ENCODE measurements around the gene E4F1. TPM values are rescaled to one million over a fixed set of nuclear protein-coding genes. Genes with fewer than 3 reads are reported as not detected.

Gene E4F1
- total and polyA plus RNA-seq, 10 of the 15 experiments (the other 5 are each of a cell fraction or from before 2014, with no cell fraction given): 0.23 to 36.5 (median 14.5) TPM

GRCh38 chr16:2235234-2235651, 11.9 kb downstream of the E4F1 start:
- WGBS (ENCODE audit: insufficient coverage, insufficient replicate concordance, low lambda C conversion rate, missing lambda C conversion rate): 97% methylated on average over 26 of the region's 28 CpGs
- H3K9ac ChIP-seq (ENCODE audit: control insufficient read depth, insufficient read depth, low read length): no peak overlapping the region
- ChIA-PET RAD21 (ENCODE audit: unreplicated experiment) (no interaction called here), SMC1A (ENCODE audit: uncharacterized antibody, unreplicated experiment) (no interaction called here), POLR2A (no interaction called here), CTCF (no interaction called here)
- ATAC-seq (no peak), DNase-seq (ENCODE audit: low read depth, low spot score) (no peak), FAIRE-seq (no peak)
- no peak overlapping the region for H3K4me3 ChIP-seq
- TF ChIP-seq POLR2A (IDR thresholded peaks at IDR 0.05; ENCODE audit: low read depth, low read length): peak; percentile 10; the same call in 1 of the 2 replicates
- no peak for TF ChIP-seq ASH2L (IDR thresholded peaks at IDR 0.05; ENCODE audit: borderline replicate concordance, low read depth)
- intact Hi-C loops (cut with micrococcal nuclease; ENCODE audit: unreplicated experiment): no loop called here
- H3K4me1 ChIP-seq (ENCODE audit: control insufficient read depth, insufficient read depth, low read length): no peaks in the 10 kb centered on the region
- no peaks in the 10 kb centered on the region for H3K9me3 ChIP-seq (replicated peaks; ENCODE audit: control insufficient read depth, insufficient read depth, low read length)
- in situ Hi-C loops (cut with MboI): no loop called here
- no peaks in the 10 kb centered on the region for H4K20me1 ChIP-seq (ENCODE audit: control insufficient read depth, insufficient read depth)
- no peaks in the 10 kb centered on the region for H3K79me2 ChIP-seq (ENCODE audit: control insufficient read depth, insufficient read depth, low read length)
- no TSS peak for BruUV-seq (replicated peaks)
- H3K4me2 ChIP-seq (ENCODE audit: control insufficient read depth, insufficient read depth): no peak overlapping the region
- H3K27ac ChIP-seq (ENCODE audit: control insufficient read depth, insufficient read depth): no peak overlapping the region
- peaks cover 0 to 33% of the 10 kb centered on the region in 2 experiments; a peak in 3 of 4 replicates for H3K36me3 ChIP-seq (ENCODE audit: control insufficient read depth in 2 of 2, insufficient read depth in 2 of 2, low read length in 1 of 2)
- H3K27me3 ChIP-seq (replicated peaks in 1 of 2; ENCODE audit: control insufficient read depth in 2 of 2, insufficient read depth in 2 of 2, low read length in 1 of 2): no peaks in the 10 kb centered on the region
- H2AFZ ChIP-seq (ENCODE audit: control insufficient read depth, low read depth, low read length): no peak overlapping the region

GRCh38 chr16:2235695-2236336, 12.4 kb downstream of the E4F1 start:
- POLR2A ChIA-PET: no interaction called here

More at GRCh38 chr16:2235695-2236336, 12.4 kb downstream of the E4F1 start:
- WGBS (ENCODE audit: insufficient coverage, insufficient replicate concordance, low lambda C conversion rate, missing lambda C conversion rate): 92% methylated on average over 16 of the region's 19 CpGs
- ChIA-PET SMC1A (ENCODE audit: uncharacterized antibody, unreplicated experiment) (no interaction called here), RAD21 (ENCODE audit: unreplicated experiment) (no interaction called here), CTCF (no interaction called here)
- in situ Hi-C loops (cut with MboI): no loop called here
- no peak for FAIRE-seq
- TF ChIP-seq USF2 (IDR thresholded peaks at IDR 0.05; ENCODE audit: borderline replicate concordance, low read depth, low read length): no peak
- 0 out of 2 replicates have a peak, but pooled peaks have one; percentile 2 for TF ChIP-seq POLR2A (IDR thresholded peaks at IDR 0.05; ENCODE audit: low read depth, low read length)
- no peaks in the 10 kb centered on the region for H3K9me3 ChIP-seq (replicated peaks; ENCODE audit: control insufficient read depth, insufficient read depth, low read length)
- ATAC-seq: no peak
- H3K36me3 ChIP-seq (ENCODE audit: control insufficient read depth in 2 of 2, insufficient read depth in 2 of 2, low read length in 1 of 2): peaks cover 0 to 31% of the 10 kb centered on the region in 2 experiments; a peak in 3 of 4 replicates
- DNase-seq (ENCODE audit: low read depth, low spot score): no peak
- H2AFZ ChIP-seq (ENCODE audit: control insufficient read depth, low read depth, low read length): no peak overlapping the region
- no peak overlapping the region for H3K27ac ChIP-seq (ENCODE audit: control insufficient read depth, insufficient read depth)
- no peaks in the 10 kb centered on the region for H4K20me1 ChIP-seq (ENCODE audit: control insufficient read depth, insufficient read depth)
- no TSS peak for BruUV-seq (replicated peaks)
- intact Hi-C loops (cut with micrococcal nuclease; ENCODE audit: unreplicated experiment): no loop called here
- H3K79me2 ChIP-seq (ENCODE audit: control insufficient read depth, insufficient read depth, low read length): no peaks in the 10 kb centered on the region
- no peak overlapping the region for H3K4me3 ChIP-seq
- H3K4me1 ChIP-seq (ENCODE audit: control insufficient read depth, insufficient read depth, low read length): no peaks in the 10 kb centered on the region
- no peak overlapping the region for H3K4me2 ChIP-seq (ENCODE audit: control insufficient read depth, insufficient read depth)
- no peaks in the 10 kb centered on the region for H3K27me3 ChIP-seq (replicated peaks in 1 of 2; ENCODE audit: control insufficient read depth in 2 of 2, insufficient read depth in 2 of 2, low read length in 1 of 2)
- no peak overlapping the region for H3K9ac ChIP-seq (ENCODE audit: control insufficient read depth, insufficient read depth, low read length)
